NB4 (cell line): Measurements from ENCODE around the gene NLRP6.
"Not testable (repeated sequence)": the region's sequence is repeated elsewhere in the genome, so short reads cannot be mapped to it uniquely, and the experiment has no call there.

Source experiments
- CTCF ChIP-seq: IDR thresholded peaks from one replicate; pipeline ENCODE4 v1.5.1; 2012; ENCODE audit warnings: low read depth, low read length
- MAX ChIP-seq: IDR thresholded peaks from 2 replicates; pipeline ENCODE4 v1.6.1; 2011; ENCODE audit warnings: low read depth, low read length
- POLR2A ChIP-seq: IDR thresholded peaks from 2 replicates; pipeline ENCODE4 v1.6.1; 2011; ENCODE audit warnings: mild to moderate bottlenecking; ENCODE audit not compliant: insufficient read length; ENCODE audit errors: extremely low read depth

GRCh38 chr11:318405-319120 lies 40.4 kb downstream of the NLRP6 start:
- TF ChIP-seq CTCF, POLR2A, MAX: not testable (repeated sequence)
